Skeletal muscle tissue (tissue), 4 donors: Measurements from ENCODE around the gene FAM13A. TPM values are rescaled to one million over a fixed set of nuclear protein-coding genes. Genes with fewer than 3 reads are reported as not detected.
A peak's percentile ranks its signal among the peaks of the same experiment; 100 is the strongest.

Experiments used
- H3K27ac ChIP-seq: one replicate; pipeline ENCODE4 v1.7.0; 2013; ENCODE audit warnings: mild to moderate bottlenecking, low read depth, low read length, inconsistent platforms
- H3K27me3 ChIP-seq, 3 donors: one replicate each; pipeline ENCODE4 v1.7.0; 2013; ENCODE audit warnings: low read length in 3 of 3; ENCODE audit not compliant: control insufficient read depth in 3 of 3, insufficient read depth in 3 of 3
- H3K36me3 ChIP-seq, 3 donors: one replicate each; pipeline ENCODE4 v1.7.0; 2013; ENCODE audit warnings: low read length in 3 of 3; ENCODE audit not compliant: control insufficient read depth in 3 of 3, insufficient read depth in 3 of 3
- H3K4me1 ChIP-seq, 3 donors: one replicate each; pipeline ENCODE4 v1.7.0; 2013; ENCODE audit warnings: low read length in 3 of 3, mild to moderate bottlenecking in 3 of 3; ENCODE audit not compliant: control insufficient read depth in 3 of 3, insufficient read depth in 3 of 3
- H3K4me3 ChIP-seq, 3 donors: one replicate each; pipeline ENCODE4 v1.7.0; 2013; ENCODE audit warnings: low read length in 3 of 3
- H3K9ac ChIP-seq, 3 donors: one replicate each; pipeline ENCODE4 v1.7.0; 2013; ENCODE audit warnings: low read length in 3 of 3, mild to moderate bottlenecking in 3 of 3, moderate library complexity in 2 of 3, low read depth in 1 of 3
- H3K9me3 ChIP-seq, 3 donors: one replicate each; pipeline ENCODE4 v1.7.0; 2013; ENCODE audit warnings: low read length in 3 of 3; ENCODE audit not compliant: control insufficient read depth in 3 of 3
- total RNA-seq: library from RNA; depleted of rRNA; stranded (reverse); fragments of >200 nt; gene quantifications from one replicate; pipeline ENCODE4 v1.2.3, GENCODE V29; 2014
- donor health status: Osteomylitis.

FAM13A gene
- total RNA-seq, 1 donor from 2014 or later = 41.8 TPM

DNA sequence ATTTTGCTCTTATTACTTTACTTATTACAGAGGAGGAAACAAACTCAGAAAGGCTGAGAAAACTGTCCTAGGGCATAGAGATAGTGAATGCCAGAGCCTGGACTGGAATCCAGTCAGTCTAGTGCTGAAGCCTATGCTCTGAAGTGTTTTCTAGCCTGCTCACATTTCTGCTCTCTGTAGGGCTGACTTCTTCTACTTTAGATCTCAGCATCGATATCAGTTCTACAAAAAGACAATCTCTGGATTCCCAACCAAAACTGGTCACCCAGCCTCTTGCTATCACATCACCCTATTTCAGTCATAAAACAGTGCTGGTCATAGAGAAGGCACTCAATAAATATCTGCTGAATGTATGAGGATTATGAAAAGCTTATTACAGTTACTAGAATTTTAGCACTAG lies 87.2 kb downstream of the FAM13A start:
- peaks cover 0 to 3% (median 0%) of the 10 kb centered on the region in 3 donors for H3K4me1 ChIP-seq
- no peak overlapping the region for H3K4me3 ChIP-seq
- H3K9me3 ChIP-seq = peaks cover 0 to 2% (median 0%) of the 10 kb centered on the region in 3 donors
- H3K9ac ChIP-seq = no peak overlapping the region
- H3K27ac ChIP-seq = no peak overlapping the region
- H3K36me3 ChIP-seq = no peaks in the 10 kb centered on the region
- no peaks in the 10 kb centered on the region for H3K27me3 ChIP-seq

DNA sequence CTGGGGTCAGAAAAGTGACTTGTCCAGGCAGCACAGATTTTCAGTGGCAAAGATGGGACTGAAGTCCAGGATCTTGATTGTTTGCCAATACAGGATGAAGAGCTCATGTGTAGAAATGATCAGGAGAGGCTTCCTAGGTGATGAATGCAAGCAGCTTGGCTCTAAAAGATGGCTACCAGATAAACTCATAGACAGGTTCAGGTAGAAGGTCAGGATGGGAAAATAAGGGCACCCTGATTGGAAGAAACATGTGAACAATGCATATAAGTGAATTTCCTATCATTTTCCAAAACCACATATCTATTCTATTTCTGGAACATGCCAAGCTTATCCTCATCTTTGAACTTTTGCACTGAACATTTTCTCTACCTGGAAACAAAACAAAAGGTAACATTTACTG lies 87.7 kb downstream of the FAM13A start:
- Histone ChIP-seq H3K27me3 (no peaks in the 10 kb centered on the region), H3K4me1 (peaks cover 0 to 3% (median 0%) of the 10 kb centered on the region in 3 donors), H3K27ac (no peak overlapping the region), H3K9ac (no peak overlapping the region), H3K4me3 (no peak overlapping the region), H3K9me3 (peaks cover 0 to 2% (median 0%) of the 10 kb centered on the region in 3 donors), H3K36me3 (no peaks in the 10 kb centered on the region)

DNA sequence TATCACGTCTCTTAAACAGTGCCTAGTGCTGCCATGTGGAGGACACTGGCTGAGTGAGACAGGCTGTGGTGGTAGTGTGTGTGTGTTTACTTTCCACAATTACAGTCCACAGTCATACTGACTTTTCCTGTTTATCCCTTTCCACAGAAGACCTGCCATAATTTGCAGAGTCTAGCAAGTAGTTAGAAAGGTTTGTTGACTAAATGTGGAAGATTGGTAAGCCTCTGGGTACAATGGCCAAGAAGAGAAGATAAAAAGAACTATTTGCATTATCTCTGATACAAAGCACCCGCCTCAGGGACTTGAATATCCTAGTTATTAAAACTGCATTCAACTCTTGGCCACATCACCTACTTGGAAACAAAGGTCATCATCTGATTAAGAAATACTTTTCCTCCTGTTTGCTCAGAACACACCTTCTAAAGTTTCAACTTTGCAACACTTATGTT lies 89.1 kb downstream of the FAM13A start:
- Histone ChIP-seq H3K27ac (no peak overlapping the region), H3K9me3 (no peaks in the 10 kb centered on the region), H3K9ac (no peak overlapping the region), H3K36me3 (no peaks in the 10 kb centered on the region), H3K27me3 (no peaks in the 10 kb centered on the region), H3K4me3 (no peak overlapping the region), H3K4me1 (peaks cover 0 to 3% (median 0%) of the 10 kb centered on the region in 3 donors)

DNA sequence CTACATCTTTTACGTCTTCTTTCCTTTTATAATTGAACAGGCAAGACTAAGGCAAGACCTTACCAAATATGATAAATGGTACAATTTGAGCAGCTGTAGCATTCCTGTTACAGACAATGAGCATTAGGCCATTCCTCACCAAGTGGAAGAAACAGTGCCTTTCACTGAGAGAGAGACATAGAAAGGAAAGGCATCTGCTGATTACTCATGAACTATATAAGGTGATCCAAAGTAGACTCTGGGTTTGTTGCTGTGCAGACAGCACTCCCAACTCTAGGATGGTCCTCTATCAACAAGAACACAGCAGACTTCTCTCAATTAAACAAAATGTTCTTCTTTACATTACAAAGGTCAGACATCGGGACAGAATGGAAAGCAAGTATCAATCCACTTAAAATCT lies 91.9 kb downstream of the FAM13A start:
- H3K4me1 ChIP-seq = peaks cover 0 to 3% (median 0%) of the 10 kb centered on the region in 3 donors
- H3K9ac ChIP-seq = no peak overlapping the region
- H3K27me3 ChIP-seq = no peaks in the 10 kb centered on the region
- H3K9me3 ChIP-seq = no peaks in the 10 kb centered on the region
- H3K4me3 ChIP-seq = no peak overlapping the region
- H3K36me3 ChIP-seq = no peaks in the 10 kb centered on the region
- no peak overlapping the region for H3K27ac ChIP-seq

DNA sequence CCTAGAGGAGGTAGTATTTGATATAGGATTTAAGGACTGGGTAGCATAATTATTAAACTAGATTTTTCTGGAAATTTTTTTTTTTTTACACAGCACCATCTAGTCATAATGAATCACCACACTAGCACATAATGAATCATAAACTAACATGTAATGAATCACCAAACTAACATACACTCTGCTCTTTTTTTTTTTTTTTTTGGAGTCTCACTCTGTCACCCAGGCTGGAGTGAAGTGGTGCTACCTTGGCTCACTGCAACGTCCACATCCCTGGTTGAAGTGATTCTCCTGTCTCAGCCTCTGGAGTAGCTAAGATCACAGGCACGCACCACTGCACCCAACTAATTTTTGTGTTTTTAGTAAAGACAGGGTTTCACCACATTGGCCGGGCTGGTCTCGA lies 92.5 kb downstream of the FAM13A start:
- Histone ChIP-seq H3K27ac (no peak overlapping the region), H3K36me3 (no peaks in the 10 kb centered on the region), H3K9me3 (no peaks in the 10 kb centered on the region), H3K4me1 (peaks cover 0 to 3% (median 0%) of the 10 kb centered on the region in 3 donors), H3K4me3 (no peak overlapping the region), H3K9ac (no peak overlapping the region), H3K27me3 (no peaks in the 10 kb centered on the region)

DNA sequence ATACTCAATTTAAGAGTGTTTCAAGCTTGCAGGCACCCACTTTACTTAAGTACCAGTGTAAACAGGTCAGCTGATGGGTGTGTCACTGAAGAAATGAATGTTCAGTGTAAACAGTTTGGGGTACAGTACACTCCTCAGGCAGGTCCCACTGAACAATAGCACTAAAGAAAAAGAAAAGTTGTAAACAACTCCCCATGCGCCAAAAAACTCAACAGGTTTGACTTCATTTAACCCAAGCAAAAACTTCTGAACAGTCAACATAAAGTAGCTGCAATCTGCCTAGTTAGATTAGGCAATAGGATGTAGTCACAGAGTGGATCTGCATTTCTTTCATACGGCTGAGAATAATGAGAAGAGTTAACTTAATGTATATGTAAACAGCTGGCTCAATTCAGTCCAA lies 93.2 kb downstream of the FAM13A start:
- Histone ChIP-seq H3K4me3 (no peak overlapping the region), H3K36me3 (no peaks in the 10 kb centered on the region), H3K9me3 (no peaks in the 10 kb centered on the region), H3K27me3 (no peaks in the 10 kb centered on the region), H3K9ac (no peak overlapping the region), H3K27ac (no peak overlapping the region), H3K4me1 (peaks cover 0 to 3% (median 0%) of the 10 kb centered on the region in 3 donors)

DNA sequence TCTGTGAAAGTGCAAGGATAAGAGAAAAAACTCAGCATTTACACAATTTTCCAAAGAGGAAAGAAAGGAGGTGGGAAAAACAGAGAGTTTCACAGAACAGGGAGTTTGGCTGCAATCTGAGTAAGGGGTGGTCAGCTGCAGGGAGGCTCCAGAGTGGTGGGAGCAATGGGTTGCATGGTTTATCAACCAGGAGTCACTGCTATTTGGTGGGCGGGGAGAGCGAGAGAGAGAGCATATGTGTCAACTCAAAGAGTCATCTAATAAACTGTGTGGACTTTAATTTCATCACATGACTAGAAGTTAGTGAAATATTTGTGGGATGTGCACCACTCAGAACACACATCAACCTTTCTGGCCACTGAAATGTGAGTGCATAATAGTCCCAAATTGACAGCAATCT lies 94.6 kb downstream of the FAM13A start:
- no peak overlapping the region for H3K9ac ChIP-seq
- H3K4me3 ChIP-seq = no peak overlapping the region
- peaks cover 0 to 4% (median 3%) of the 10 kb centered on the region in 3 donors for H3K4me1 ChIP-seq
- H3K36me3 ChIP-seq = no peaks in the 10 kb centered on the region
- H3K27ac ChIP-seq = no peak overlapping the region
- no peaks in the 10 kb centered on the region for H3K27me3 ChIP-seq
- H3K9me3 ChIP-seq = no peaks in the 10 kb centered on the region

DNA sequence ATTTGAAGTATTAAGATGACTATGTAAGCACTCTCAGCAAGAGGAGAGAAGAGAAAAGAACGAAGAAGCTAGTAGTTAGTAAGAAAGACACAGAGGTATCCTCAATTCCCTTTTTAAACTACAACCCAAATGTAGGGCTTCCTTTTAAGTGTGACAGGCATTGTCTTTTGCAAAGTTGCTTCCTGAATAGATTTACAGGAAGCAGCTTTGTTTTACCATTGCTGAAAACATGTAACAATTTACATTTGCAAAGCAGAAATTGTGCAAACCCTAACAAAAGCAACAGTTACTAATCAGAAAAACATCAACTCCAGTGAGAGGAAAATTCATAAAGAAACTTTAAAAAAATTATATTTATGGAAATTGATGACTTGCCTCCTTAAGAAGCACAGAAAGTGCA lies 96.4 kb downstream of the FAM13A start:
- Histone ChIP-seq H3K27ac (no peak overlapping the region), H3K36me3 (no peaks in the 10 kb centered on the region), H3K9ac (no peak overlapping the region), H3K9me3 (no peaks in the 10 kb centered on the region), H3K27me3 (no peaks in the 10 kb centered on the region), H3K4me3 (no peak overlapping the region), H3K4me1 (peaks cover 0 to 4% (median 3%) of the 10 kb centered on the region in 3 donors)

DNA sequence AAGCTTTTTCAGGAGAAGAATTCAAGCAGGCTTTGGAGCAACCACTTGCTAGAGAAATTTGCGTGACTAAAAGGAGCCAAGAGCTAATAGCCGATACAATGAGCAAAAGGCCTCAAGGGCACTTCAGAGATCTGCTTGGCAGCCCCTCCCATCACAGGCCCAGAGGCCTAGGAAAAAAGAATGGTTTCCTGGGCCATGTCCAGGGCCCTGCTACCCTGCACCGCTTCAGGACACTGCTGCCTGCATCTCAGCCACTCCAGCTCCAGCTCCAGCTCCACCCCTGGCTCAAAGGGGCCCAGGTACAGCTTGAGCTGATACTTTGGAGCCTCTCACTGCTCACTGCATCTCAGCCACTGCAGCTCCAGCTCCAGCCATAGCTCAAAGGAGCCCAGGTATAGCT lies 98.9 kb downstream of the FAM13A start:
- Histone ChIP-seq H3K9me3 (no peaks in the 10 kb centered on the region), H3K36me3 (no peaks in the 10 kb centered on the region), H3K4me1 (peaks cover 0 to 4% (median 3%) of the 10 kb centered on the region in 3 donors), H3K27me3 (no peaks in the 10 kb centered on the region), H3K9ac (no peak overlapping the region), H3K27ac (no peak overlapping the region), H3K4me3 (peak overlapping the region in 1 of 3 donors; percentile 17)

DNA sequence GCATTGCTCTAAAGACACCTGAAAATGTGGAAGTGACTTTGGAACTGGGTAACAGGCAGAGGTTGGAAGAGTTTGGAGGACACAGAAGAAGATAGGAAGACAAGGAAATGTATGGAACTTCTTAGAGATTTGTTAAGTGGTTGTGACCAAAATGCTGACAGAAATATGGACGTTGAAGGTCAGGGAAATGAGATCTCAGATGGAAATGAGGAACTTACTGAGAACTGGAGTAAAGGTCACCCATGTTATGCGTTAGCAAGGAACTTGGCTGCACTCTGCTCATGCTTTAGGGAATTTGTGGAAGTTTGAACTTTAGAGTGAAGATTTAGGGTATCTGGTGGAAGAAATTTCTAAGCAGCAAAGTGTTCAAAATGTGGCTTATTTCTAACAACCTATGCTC lies 99.4 kb downstream of the FAM13A start:
- Histone ChIP-seq H3K27me3 (no peaks in the 10 kb centered on the region), H3K4me1 (peaks cover 0 to 4% (median 3%) of the 10 kb centered on the region in 3 donors), H3K4me3 (no peak overlapping the region), H3K9me3 (no peaks in the 10 kb centered on the region), H3K36me3 (no peaks in the 10 kb centered on the region), H3K9ac (no peak overlapping the region), H3K27ac (no peak overlapping the region)
